DMS114 treated with DMSO at 0.1 percent for 48 hours (cell line): ENCODE data around the gene NCKAP5.

Experiments
- DNase-seq: peaks from one replicate; lab custom pipeline; 2025; ENCODE audit not compliant: unreplicated experiment; lab: John Stamatoyannopoulos, UW

Gene NCKAP5

GRCh38 chr2:133123904-133124303 is 444.4 kb downstream of the NCKAP5 start:
- no peak for DNase-seq

- no peak for DNase-seq
Observed at GRCh38 chr2:133123393-133123792, 444.9 kb downstream of the NCKAP5 start.

GRCh38 chr2:133122529-133122928 is 445.7 kb downstream of the NCKAP5 start:
- no peak for DNase-seq

- DNase-seq = no peak
Observed at GRCh38 chr2:133120310-133120709, 448.0 kb downstream of the NCKAP5 start.

- DNase-seq = no peak
Observed at GRCh38 chr2:133110201-133110600, 458.1 kb downstream of the NCKAP5 start.

GRCh38 chr2:133109772-133110171 is 458.5 kb downstream of the NCKAP5 start:
- no peak for DNase-seq

GRCh38 chr2:133107058-133107815 is 461.0 kb downstream of the NCKAP5 start:
- no peak for DNase-seq

GRCh38 chr2:133104871-133105270 is 463.4 kb downstream of the NCKAP5 start:
- no peak for DNase-seq

- DNase-seq = no peak
Observed at GRCh38 chr2:133098787-133099186, 469.5 kb downstream of the NCKAP5 start.

- no peak for DNase-seq
Observed at GRCh38 chr2:133097666-133098065, 470.6 kb downstream of the NCKAP5 start.

- no peak for DNase-seq
Observed at GRCh38 chr2:133092571-133092970, 475.7 kb downstream of the NCKAP5 start.

GRCh38 chr2:133090358-133090757 is 477.9 kb downstream of the NCKAP5 start:
- DNase-seq = no peak

GRCh38 chr2:133086176-133086575 is 482.1 kb downstream of the NCKAP5 start:
- no peak for DNase-seq

GRCh38 chr2:133085646-133086045 is 482.6 kb downstream of the NCKAP5 start:
- no peak for DNase-seq

GRCh38 chr2:133082034-133082433 is 486.2 kb downstream of the NCKAP5 start:
- DNase-seq = no peak

GRCh38 chr2:133080822-133081221 is 487.4 kb downstream of the NCKAP5 start:
- no peak for DNase-seq

GRCh38 chr2:133078667-133079411 is 489.4 kb downstream of the NCKAP5 start:
- no peak for DNase-seq

- DNase-seq = no peak
Observed at GRCh38 chr2:133077269-133077822, 490.9 kb downstream of the NCKAP5 start.

- DNase-seq = no peak
Observed at GRCh38 chr2:133072837-133073694, 495.2 kb downstream of the NCKAP5 start.

- no peak for DNase-seq
Observed at GRCh38 chr2:133063775-133064174, 504.5 kb downstream of the NCKAP5 start.
